ENCODE data around the gene GASK1A.

The GASK1A gene

GRCh38 chr3:43014956-43015355 is 35.8 kb downstream of the GASK1A start:
- DNase-seq = peak in 1 of 5 experiments; percentile 31

DNA sequence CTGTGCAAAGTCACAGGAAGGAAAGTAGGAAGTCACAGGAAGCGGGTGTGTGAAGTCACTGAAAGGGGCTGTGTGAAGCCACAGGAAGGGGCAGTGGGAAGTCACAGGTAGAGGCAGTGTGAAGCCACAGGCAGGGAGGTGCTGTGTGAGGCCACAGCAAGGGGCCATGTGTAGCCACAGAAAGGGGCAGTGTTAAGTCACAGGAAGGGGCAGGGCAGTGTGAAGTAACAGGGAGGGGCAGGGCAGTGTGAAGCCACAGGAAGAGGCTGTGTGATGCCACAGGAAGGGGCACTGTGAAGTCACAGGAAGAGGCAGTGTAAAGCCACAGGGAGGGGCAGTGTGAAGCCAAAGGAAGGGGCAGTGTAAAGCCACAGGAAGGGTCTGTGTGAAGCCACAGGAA is 36.5 kb downstream of the GASK1A start:
- DNase-seq = peak in 2 of 5 experiments; percentile 19 to 51

GRCh38 chr3:43015991-43016865 is 37.1 kb downstream of the GASK1A start:
- peak in 2 of 5 experiments; percentile 37 to 50 for DNase-seq

DNA sequence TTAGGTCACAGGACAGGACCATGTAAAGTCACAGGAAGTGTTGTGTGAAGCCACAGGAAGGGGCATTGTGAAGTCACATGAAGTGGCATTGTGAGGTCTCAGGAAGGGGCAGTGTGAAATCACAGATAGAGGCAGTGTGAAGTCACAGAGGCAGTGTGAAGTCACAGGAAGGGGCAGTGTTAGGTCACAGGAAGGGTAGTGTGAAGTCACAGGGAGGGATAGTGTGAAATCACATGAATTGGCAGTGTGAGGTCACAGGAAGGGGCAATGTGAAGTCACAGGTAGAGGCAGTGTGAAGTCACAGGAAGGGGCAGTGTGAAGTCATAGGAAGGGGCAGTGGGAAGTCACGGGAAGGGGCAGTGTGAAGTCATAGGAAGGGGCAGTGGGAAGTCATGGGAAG is 37.9 kb downstream of the GASK1A start:
- DNase-seq = no peak

DNA sequence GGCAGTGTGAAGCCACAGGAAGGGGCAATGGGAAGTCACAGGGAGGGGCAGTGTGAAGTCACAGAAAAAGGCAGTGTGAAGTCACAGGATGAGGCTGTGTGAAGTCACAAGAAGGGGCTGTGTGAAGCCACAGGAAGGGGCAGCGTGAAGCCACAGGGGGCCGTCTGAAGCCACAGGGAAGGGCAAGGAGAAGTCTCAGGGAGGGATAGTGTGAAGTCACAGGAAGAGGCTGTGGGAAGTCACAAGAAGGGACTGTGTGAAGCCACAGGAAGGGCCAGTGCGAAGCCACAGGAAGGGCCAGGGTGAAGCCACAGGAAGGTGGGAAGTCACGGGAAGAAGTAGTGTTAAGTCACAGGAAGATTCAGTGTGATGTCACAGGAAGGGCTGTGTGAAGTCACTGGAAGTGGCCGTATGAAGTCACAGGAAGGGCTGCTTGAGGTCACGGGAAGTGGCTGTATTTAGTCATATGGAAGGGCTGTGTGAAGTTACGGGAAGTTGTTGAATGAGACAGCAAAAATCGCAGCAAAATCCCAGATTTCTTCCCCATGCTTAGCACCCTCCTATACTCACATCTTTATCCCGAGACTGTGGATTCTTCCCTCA is 38.6 kb downstream of the GASK1A start:
- DNase-seq = peak in 1 of 5 experiments; percentile 28

GRCh38 chr3:43018246-43018645 is 39.1 kb downstream of the GASK1A start:
- DNase-seq = no peak

DNA sequence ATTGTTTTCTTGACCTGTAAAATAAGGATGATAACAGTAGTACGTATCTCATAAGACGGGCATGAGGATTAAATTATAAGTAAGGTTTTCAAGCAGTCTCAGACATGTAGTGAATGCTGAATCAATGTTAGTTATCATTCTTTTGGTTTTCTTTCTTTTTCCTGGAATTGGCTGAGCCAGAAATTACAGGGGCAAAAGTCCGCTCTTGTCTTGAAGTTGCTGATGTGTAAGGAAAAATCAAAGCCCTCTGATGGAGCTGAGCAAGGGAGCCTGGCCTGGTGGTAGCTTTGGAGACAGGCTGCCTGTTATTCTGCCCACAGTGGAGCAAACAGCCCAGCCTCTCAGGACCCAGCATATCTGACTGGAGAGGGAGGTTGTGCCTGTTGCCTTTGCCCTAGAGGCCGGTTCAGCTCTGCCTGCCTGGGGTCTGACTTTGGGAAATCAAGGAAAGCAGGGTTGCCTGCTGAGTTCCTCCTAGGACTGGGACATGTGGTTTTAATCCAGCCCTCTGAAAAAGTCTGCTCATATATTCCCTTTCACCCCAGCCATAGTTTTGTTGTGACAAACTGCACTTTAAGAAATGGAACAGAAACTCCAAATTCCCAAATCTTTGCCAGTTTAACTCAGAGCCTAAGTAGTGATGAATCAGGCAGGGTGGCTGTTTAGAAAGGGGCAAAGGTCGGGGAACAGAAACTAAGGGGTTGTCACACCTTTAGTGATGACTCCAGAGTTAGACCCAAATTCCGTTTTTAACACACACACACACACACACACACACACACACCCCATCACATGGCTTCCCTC is 40.1 kb downstream of the GASK1A start:
- no peak for DNase-seq

DNA sequence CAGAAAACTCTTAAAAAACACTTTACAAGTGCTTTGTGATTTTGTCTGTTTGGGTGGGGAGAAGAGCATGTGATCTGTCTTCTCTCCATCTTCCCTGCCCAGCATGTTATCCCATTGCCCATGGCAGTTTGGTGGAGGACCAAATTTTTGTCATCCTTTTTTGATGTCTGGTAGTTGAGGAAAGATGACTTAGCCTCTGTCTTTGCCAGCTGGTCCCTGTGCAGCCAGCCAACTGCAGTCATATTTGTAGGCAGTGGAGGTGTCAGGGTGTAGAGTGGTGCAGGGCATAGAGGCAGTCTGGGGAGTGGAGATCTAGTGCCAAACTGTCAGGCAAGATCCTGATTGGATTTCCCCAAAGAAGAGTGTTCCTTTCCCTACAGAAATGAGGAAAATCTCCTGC is 40.7 kb downstream of the GASK1A start:
- DNase-seq = no peak

DNA sequence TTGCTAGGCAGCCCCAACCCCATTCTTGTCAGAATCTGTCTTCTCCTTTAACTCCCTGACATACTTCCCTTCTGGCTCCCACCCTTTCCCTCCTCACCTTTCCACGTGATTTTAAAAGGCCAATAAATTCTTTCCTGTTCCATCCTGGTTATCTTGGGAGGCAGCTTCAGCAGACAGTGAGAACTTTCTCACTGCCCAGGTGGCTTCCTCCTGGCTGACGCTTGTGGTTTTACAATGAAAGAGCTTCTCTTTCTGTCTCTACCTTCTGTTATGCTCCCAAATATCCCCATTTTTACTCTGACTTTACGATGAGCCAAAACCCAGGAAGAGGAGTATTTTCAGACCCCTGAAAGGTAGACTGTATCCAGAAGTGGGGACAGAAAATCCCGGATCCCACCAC is 42.1 kb downstream of the GASK1A start:
- DNase-seq = no peak

DNA sequence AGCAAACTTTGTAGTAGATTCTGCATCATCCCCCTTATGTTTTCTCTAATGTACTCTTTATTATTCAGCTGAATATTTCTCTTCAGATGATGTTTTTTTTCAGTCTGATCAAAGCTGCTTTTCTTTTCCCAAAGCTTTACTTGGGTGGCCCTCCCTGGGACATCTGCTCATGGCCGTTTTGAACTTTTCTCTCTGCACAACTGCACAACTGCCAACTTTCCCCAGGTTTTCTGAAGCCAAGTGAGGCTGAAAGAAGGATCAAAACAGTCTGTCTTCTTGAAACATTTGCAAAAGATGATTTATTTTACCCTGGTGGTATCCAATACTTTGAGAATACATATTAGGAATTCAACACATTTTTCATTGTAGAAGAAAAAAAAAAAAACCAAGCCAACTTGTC is 43.0 kb downstream of the GASK1A start:
- DNase-seq = no peak

- DNase-seq = no peak
Measured at GRCh38 chr3:43023066-43023465, 44.0 kb downstream of the GASK1A start.

DNA sequence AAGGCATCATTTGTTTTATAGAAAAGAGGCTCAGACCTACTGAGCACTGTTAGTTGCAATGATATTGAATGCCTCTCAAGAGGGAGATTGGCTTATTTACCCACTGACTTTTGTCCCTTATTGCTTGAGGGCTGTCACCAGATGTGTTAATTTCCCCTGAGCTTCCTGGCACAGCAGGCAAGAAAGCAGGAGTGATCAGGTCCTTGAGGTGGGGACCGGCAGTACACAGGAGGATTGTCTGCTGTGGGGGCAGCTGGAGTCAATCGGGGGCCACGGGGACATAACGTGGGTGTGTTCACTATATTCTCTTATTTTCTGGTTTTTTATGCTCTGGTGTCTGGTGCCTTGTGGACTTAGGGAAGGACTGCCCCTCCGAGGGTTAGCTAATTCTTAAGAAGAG is 44.6 kb downstream of the GASK1A start:
- DNase-seq = no peak

- peak in 2 of 5 experiments; percentile 56 to 80 for DNase-seq
Measured at GRCh38 chr3:43024181-43024885, 45.2 kb downstream of the GASK1A start.

DNA sequence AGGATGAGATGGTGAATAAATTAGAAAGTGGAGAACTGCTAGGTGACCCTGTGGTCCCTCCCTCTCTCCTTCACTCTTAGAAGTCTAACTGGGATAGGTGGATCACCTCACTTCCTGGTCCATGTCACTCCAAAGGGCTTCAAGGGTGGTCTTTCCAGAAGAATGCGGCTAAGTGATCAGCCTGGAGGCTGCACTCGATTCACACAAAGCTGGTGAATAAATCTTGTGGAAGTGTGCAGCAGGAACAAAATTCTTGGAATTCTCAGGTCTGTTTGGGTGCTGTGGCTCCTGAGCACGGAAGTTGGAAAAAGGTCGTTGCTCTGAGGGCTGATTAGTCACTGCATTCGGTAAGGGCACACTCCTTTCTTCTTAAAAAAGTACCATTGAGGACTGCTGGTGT is 46.3 kb downstream of the GASK1A start:
- no peak for DNase-seq

- DNase-seq = no peak
Measured at GRCh38 chr3:43028001-43028400, 48.9 kb downstream of the GASK1A start.

DNA sequence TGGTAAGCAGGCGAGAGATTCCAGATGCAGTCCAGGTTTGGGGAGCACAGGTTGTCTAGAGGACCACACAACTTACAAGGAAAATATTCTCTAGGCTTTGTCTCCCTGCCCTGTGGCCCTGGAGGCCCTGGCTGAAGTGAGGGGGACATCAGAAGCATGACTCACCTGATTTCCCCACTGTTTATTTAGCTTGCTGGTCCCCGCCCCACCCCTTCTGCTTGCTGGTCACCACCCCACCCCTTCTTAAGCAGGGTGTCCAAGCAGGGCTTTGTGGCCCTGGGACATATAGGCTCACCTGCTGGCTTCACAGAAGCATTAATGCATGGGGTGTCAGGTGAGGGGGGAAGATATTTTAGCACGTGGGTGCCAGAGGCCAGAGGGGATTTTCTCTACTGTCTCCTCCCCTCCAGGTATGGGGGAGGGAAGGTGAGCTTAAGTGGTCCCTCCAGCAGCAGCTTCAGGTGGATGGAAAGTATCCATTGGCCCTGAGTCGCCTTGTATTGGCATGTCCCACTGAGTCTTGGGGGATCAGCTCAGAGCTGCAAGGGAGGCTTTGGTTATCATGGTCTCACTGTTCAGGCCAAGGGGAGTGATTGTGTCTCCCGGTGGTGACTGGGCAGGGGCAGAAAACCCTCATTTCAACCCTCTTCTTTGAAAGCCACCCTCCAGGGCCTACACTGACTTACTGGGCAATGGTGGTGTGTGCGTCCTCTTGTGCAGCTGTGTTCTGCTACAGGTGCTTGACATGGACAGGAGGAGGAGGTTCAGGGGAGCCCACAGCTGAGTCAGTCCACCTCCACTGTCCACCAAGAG is 49.8 kb downstream of the GASK1A start:
- DNase-seq = no peak

- DNase-seq = no peak
Measured at GRCh38 chr3:43030162-43030935, 51.2 kb downstream of the GASK1A start.

GRCh38 chr3:43031485-43031884 is 52.4 kb downstream of the GASK1A start:
- DNase-seq = no peak

DNA sequence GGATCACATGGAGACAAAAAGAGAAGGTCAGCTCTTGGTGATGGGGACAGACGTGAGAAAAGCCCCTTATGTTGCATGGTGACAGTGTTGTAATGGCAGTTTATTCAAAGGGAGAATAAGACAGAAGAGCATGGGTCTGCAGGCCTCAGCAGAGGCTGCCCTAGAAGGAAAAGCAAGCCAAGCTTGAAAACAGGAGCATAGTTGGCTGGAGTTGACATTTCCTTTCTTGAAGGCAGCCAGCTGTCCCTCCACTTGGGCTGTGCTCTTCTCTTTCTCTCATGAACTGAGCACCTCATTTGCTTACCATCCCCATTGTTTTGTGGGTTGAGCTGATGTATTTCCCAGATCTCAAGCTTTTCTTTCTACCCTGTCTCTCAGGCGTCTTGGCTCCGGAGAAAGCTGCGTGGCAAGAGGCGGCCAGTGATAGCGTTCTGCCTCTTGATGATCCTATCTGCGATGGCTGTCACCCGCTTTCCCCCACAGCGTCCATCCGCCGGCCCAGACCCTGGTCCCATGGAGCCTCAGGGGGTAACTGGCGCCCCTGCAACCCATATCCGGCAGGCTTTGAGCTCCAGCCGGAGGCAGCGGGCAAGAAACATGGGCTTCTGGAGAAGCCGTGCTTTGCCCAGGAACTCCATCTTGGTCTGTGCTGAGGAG is 52.9 kb downstream of the GASK1A start:
- no peak for DNase-seq
